Lung (tissue), 12 donors: ENCODE measurements around the gene ZNRF1. TPM values are rescaled to one million over a fixed set of nuclear protein-coding genes. Genes with fewer than 3 reads are reported as not detected.

Experiments used
- ATAC-seq: fragments of 200-7000 bp; cut with Tn5 transposase; one replicate; pipeline ENCODE4 v1.9.1; 2020; ENCODE audit warnings: moderate number of reproducible peaks; ENCODE audit not compliant: insufficient read depth, low FRiP score
- DNase-seq, 3 donors: peaks; one replicate each; pipeline ENCODE4 v3.0.0-alpha.2; 2013 to 2017
- H3K27ac ChIP-seq, 2 donors: one replicate each; pipeline ENCODE4 v1.5.1; 2013; ENCODE audit warnings: mild to moderate bottlenecking in 2 of 2, moderate library complexity in 2 of 2, control low read depth in 1 of 2, inconsistent platforms in 1 of 2, low read depth in 1 of 2, low read length in 1 of 2
- H3K27me3 ChIP-seq, 3 donors: one replicate each; pipeline ENCODE4 v1.5.1; 2013; ENCODE audit warnings: low read length in 2 of 3; ENCODE audit not compliant: control insufficient read depth in 3 of 3, insufficient read depth in 3 of 3
- H3K36me3 ChIP-seq, 4 donors: one replicate each; pipeline ENCODE4 v1.5.1; 2013; ENCODE audit warnings: low read length in 4 of 4, mild to moderate bottlenecking in 1 of 4, moderate library complexity in 1 of 4; ENCODE audit not compliant: control insufficient read depth in 4 of 4, insufficient read depth in 4 of 4
- H3K4me1 ChIP-seq, 5 donors: one replicate each; pipeline ENCODE4 v1.5.1; 2013; ENCODE audit warnings: low read length in 5 of 5, mild to moderate bottlenecking in 2 of 5, moderate library complexity in 1 of 5; ENCODE audit not compliant: control insufficient read depth in 5 of 5, insufficient read depth in 5 of 5
- H3K4me3 ChIP-seq: one replicate; pipeline ENCODE4 v1.5.1; 2013; ENCODE audit warnings: mild to moderate bottlenecking, control low read depth, moderate library complexity
- H3K9ac ChIP-seq, 2 donors: one replicate each; pipeline ENCODE4 v1.5.1; 2013; ENCODE audit warnings: low read length in 2 of 2, control low read depth in 1 of 2; ENCODE audit not compliant: insufficient read depth in 1 of 2
- H3K9me3 ChIP-seq, 4 donors: one replicate each; pipeline ENCODE4 v1.5.1; 2013; ENCODE audit warnings: low read length in 3 of 4, mild to moderate bottlenecking in 1 of 4, moderate library complexity in 1 of 4; ENCODE audit not compliant: control insufficient read depth in 4 of 4, insufficient read depth in 3 of 4
- WGBS, 2 donors: extraction: QIAGEN DNeasy Blood & Tissue Kit; methylation state at CpG; one replicate each; pipeline ENCODE4 v1.1.7; 2013; 5-methylcytosine and 5-hydroxymethylcytosine counted together
- polyA plus RNA-seq, 2 donors: library from polyadenylated mRNA; stranded (reverse); fragments of 200-250 nt; gene quantifications; one replicate each; pipeline ENCODE4 v1.2.1, GENCODE V29; 2013
- total RNA-seq, 2 donors: library from RNA; depleted of rRNA in 1 of 2; stranded (reverse); fragments of >200 nt in 1 of 2; gene quantifications; one replicate each; pipeline ENCODE4 v1.2.1, GENCODE V29; 2014 to 2021
- TF ChIP-seq, protein P1 (sequence below): IDR thresholded peaks from 2 replicates; pipeline ENCODE4 v1.5.1; 2012; ENCODE audit warnings: mild to moderate bottlenecking; ENCODE audit errors: control extremely low read depth, extremely low read depth
- donor health status: control.
- donor health status: control.
- donor health status: Bipolar disorder and iron deficiency.
- donor health status: healthy.
- donor health status: DM: yes; HTN: yes; CAD: no.

The ZNRF1 gene
- total and polyA plus RNA-seq, 4 donors = 8.9 to 25.1 (median 16.2) TPM

GRCh38 chr16:74997042-74997491, 1.8 kb upstream of the ZNRF1 start:
- Histone ChIP-seq H3K27me3 (no peaks in the 10 kb centered on the region), H3K9me3 (no peaks in the 10 kb centered on the region), H3K27ac (no peak overlapping the region), H3K36me3 (no peaks in the 10 kb centered on the region), H3K9ac (no peak overlapping the region), H3K4me3 (no peak overlapping the region), H3K4me1 (peaks cover 3 to 37% (median 14%) of the 10 kb centered on the region in 5 donors)
- 79 to 90% methylated on average over 8 of the region's 8 CpGs for WGBS, 2 donors
- DNase-seq (no peak), ATAC-seq (no peak)
- TF ChIP-seq, protein P1, sequence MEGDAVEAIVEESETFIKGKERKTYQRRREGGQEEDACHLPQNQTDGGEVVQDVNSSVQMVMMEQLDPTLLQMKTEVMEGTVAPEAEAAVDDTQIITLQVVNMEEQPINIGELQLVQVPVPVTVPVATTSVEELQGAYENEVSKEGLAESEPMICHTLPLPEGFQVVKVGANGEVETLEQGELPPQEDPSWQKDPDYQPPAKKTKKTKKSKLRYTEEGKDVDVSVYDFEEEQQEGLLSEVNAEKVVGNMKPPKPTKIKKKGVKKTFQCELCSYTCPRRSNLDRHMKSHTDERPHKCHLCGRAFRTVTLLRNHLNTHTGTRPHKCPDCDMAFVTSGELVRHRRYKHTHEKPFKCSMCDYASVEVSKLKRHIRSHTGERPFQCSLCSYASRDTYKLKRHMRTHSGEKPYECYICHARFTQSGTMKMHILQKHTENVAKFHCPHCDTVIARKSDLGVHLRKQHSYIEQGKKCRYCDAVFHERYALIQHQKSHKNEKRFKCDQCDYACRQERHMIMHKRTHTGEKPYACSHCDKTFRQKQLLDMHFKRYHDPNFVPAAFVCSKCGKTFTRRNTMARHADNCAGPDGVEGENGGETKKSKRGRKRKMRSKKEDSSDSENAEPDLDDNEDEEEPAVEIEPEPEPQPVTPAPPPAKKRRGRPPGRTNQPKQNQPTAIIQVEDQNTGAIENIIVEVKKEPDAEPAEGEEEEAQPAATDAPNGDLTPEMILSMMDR = no peak

GRCh38 chr16:74999219-74999608, 390 bp downstream of the ZNRF1 start:
- ATAC-seq (peak; percentile 10), DNase-seq (peak; percentile 46 to 61 (median 48))
- TF ChIP-seq, protein P1 = no peak
- peak overlapping the region; percentile 83 to 94 for H3K27ac ChIP-seq
- 0 to 2% methylated on average over 16 to 44 of the region's 44 CpGs for WGBS, 2 donors
- peak overlapping the region; percentile 86 for H3K4me3 ChIP-seq
- H3K27me3 ChIP-seq = no peaks in the 10 kb centered on the region
- peaks cover 3 to 31% (median 12%) of the 10 kb centered on the region in 5 donors for H3K4me1 ChIP-seq
- no peak overlapping the region for H3K9ac ChIP-seq
- H3K9me3 ChIP-seq = no peaks in the 10 kb centered on the region
- peaks cover 0 to 2% (median 0%) of the 10 kb centered on the region in 4 donors for H3K36me3 ChIP-seq

DNA sequence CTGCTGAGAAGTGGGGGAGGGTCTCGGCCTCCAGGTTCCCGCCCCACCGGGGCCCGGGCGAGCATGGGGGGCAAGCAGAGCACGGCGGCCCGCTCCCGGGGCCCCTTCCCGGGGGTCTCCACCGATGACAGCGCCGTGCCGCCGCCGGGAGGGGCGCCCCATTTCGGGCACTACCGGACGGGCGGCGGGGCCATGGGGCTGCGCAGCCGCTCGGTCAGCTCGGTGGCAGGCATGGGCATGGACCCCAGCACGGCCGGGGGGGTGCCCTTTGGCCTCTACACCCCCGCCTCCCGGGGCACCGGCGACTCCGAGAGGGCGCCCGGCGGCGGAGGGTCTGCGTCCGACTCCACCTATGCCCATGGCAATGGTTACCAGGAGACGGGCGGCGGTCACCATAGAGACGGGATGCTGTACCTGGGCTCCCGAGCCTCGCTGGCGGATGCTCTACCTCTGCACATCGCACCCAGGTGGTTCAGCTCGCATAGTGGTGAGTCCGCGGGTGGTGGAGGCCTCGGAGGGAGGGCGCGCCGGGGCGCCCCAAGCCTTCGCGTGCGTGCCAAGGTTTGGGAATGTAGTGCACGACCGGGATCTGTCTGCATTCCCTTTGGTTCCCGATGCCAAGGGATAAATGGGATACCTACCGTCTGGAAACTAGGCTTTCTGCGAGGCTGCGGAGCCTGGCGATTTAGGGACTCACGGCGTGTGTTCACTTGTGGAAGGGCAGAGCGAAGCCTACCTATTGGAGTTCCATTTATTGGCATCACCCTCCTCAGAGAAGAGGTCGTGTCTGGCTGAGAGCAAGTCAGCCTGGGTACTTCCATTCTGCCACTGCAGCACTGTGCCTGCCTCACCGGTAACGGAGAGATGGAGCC, 1.0 kb downstream of the ZNRF1 start:
- Histone ChIP-seq H3K36me3 (peaks cover 0 to 2% (median 0%) of the 10 kb centered on the region in 4 donors), H3K4me1 (peaks cover 3 to 31% (median 12%) of the 10 kb centered on the region in 5 donors), H3K4me3 (peak overlapping the region; percentile 86), H3K9ac (peak overlapping the region; percentile 37 to 76), H3K27me3 (no peaks in the 10 kb centered on the region), H3K9me3 (no peaks in the 10 kb centered on the region), H3K27ac (peak overlapping the region; percentile 83 to 94)
- DNase-seq (peak; percentile 43 to 53 (median 49)), ATAC-seq (no peak)
- TF ChIP-seq, protein P1 = no peak
- 0 to 1% methylated on average over 49 to 71 of the region's 71 CpGs for WGBS, 2 donors
